PC-3 (cell line): ENCODE data around the gene NHSL1. TPM values are rescaled to one million over a fixed set of nuclear protein-coding genes. Genes with fewer than 3 reads are reported as not detected.

Source experiments
- ATAC-seq: fragments of 200-7000 bp; cut with Tn5 transposase; 2 replicates; pipeline ENCODE4 v1.9.1; 2020; ENCODE audit warnings: mild to moderate bottlenecking, moderate library complexity
- BruUV-seq: library from RNA; stranded (reverse); fragments of 400-500 nt; replicated peaks from 2 replicates; lab custom pipeline; 2021; lab: Mats Ljungman, UMichigan
- CTCF ChIA-PET: fragments of 300-600 bp; sonication (Branson Sonifier 250); formaldehyde crosslinking; loops from one replicate; lab custom pipeline; 2022; ENCODE audit warnings: antibody characterized with exemption; lab: Charles Lee
- POLR2A ChIA-PET: fragments of 300-600 bp; sonication (Branson Sonifier 250); formaldehyde crosslinking; loops from one replicate; lab custom pipeline; 2022; ENCODE audit warnings: antibody characterized with exemption; ENCODE audit not compliant: unreplicated experiment; lab: Charles Lee
- DNase-seq: peaks from one replicate; pipeline ENCODE4 v3.0.0-alpha.2; 2015
- H2AFZ ChIP-seq: fragments of 300-600 bp; sonication (generic); 2 replicates; pipeline ENCODE4 v1.6.0; 2016; ENCODE audit warnings: antibody characterized with exemption, low read length
- H3F3A ChIP-seq: fragments of 300-600 bp; sonication (generic); one replicate; pipeline ENCODE4 v1.6.0; 2017; ENCODE audit warnings: antibody characterized with exemption, low read length, control low read depth, mild to moderate bottlenecking; ENCODE audit not compliant: unreplicated experiment
- H3K27ac ChIP-seq: fragments of 300-600 bp; sonication (generic); 2 replicates; pipeline ENCODE4 v1.5.1; 2016; ENCODE audit warnings: mild to moderate bottlenecking, low read length
- H3K27me3 ChIP-seq: fragments of 300-600 bp; sonication (generic); 2 replicates; pipeline ENCODE4 v1.6.1; 2016; ENCODE audit warnings: low read length, mixed read lengths
- H3K36me3 ChIP-seq: fragments of 300-600 bp; sonication (generic); 2 replicates; pipeline ENCODE4 v1.6.1; 2016; ENCODE audit warnings: low read depth, mixed run types, low read length, mixed read lengths
- H3K4me1 ChIP-seq: fragments of 300-600 bp; sonication (generic); 2 replicates; pipeline ENCODE4 v1.5.1; 2016; ENCODE audit warnings: low read length; ENCODE audit not compliant: insufficient read depth
- H3K4me2 ChIP-seq: fragments of 300-600 bp; sonication (generic); 2 replicates; pipeline ENCODE4 v1.6.0; 2016; ENCODE audit warnings: low read length
- H3K4me3 ChIP-seq: fragments of 300-600 bp; sonication (generic); 2 replicates; pipeline ENCODE4 v1.5.1; 2016; ENCODE audit warnings: mild to moderate bottlenecking, low read length, mixed read lengths
- H3K79me2 ChIP-seq: fragments of 300-600 bp; sonication (generic); 2 replicates; pipeline ENCODE4 v1.6.1; 2017; ENCODE audit warnings: low read length, mixed read lengths
- H3K9ac ChIP-seq: fragments of 300-600 bp; sonication (generic); 2 replicates; pipeline ENCODE4 v1.6.0; 2016; ENCODE audit warnings: mild to moderate bottlenecking, low read length
- H3K9me2 ChIP-seq: fragments of 300-600 bp; sonication (generic); replicated peaks from 2 replicates; pipeline ENCODE4 v1.6.1; 2016; ENCODE audit warnings: mixed run types, low read length, mixed read lengths
- H3K9me3 ChIP-seq: fragments of 300-600 bp; sonication (generic); 2 replicates; pipeline ENCODE4 v1.6.1; 2016; ENCODE audit warnings: low read length, mixed read lengths
- H4K20me1 ChIP-seq: fragments of 300-600 bp; sonication (generic); 2 replicates; pipeline ENCODE4 v1.6.1; 2016; ENCODE audit warnings: low read length, mixed read lengths
- CTCF ChIP-seq: fragments of 300-600 bp; sonication (generic); conservative IDR thresholded peaks from 2 replicates; pipeline ENCODE4 v1.5.1; 2017; ENCODE audit warnings: antibody characterized with exemption, low read depth, mild to moderate bottlenecking, low read length
- EZH2 ChIP-seq: fragments of 300-600 bp; sonication (generic); IDR thresholded peaks from one replicate; pipeline ENCODE4 v1.6.1; 2017; ENCODE audit warnings: antibody characterized with exemption, mild to moderate bottlenecking, low read length; ENCODE audit not compliant: unreplicated experiment
- EZH2phosphoT487 ChIP-seq: fragments of 300-600 bp; sonication (generic); IDR thresholded peaks from 2 replicates; pipeline ENCODE4 v1.6.1; 2018; ENCODE audit warnings: mild to moderate bottlenecking, antibody characterized with exemption, low read length, borderline replicate concordance
- intact Hi-C: fragments of 100-400 bp; cut with micrococcal nuclease; formaldehyde crosslinking; loops from 2 replicates; pipeline ENCODE4 v1.9.0; 2023
- total RNA-seq: library from RNA; depleted of rRNA; stranded (reverse); fragments of >200 nt; gene quantifications from 2 replicates; pipeline ENCODE4 v1.2.3, GENCODE V29; 2014

The NHSL1 gene
- total RNA-seq, 1 experiment from 2014 or later: 4.8 TPM

- no peak for DNase-seq
- no peaks in the 10 kb centered on the region for H3F3A ChIP-seq
- no peaks in the 10 kb centered on the region for H3K4me1 ChIP-seq
- H4K20me1 ChIP-seq: no peaks in the 10 kb centered on the region
- ChIA-PET CTCF (no interaction called here), POLR2A (no interaction called here)
- H3K9ac ChIP-seq: no peak overlapping the region
- intact Hi-C loops: no loop called here
- H3K9me3 ChIP-seq: no peaks in the 10 kb centered on the region
- H3K36me3 ChIP-seq: no peaks in the 10 kb centered on the region
- H3K4me3 ChIP-seq: no peak overlapping the region
- H3K27me3 ChIP-seq: no peaks in the 10 kb centered on the region
- H3K4me2 ChIP-seq: no peak overlapping the region
- H3K79me2 ChIP-seq: no peaks in the 10 kb centered on the region
- no peak overlapping the region for H3K27ac ChIP-seq
- H2AFZ ChIP-seq: no peak overlapping the region
- no peak for ATAC-seq
- no peaks in the 10 kb centered on the region for H3K9me2 ChIP-seq
- BruUV-seq: no TSS peak
- TF ChIP-seq CTCF (no peak), EZH2phosphoT487 (no peak), EZH2 (no peak)
Observed at GRCh38 chr6:138493413-138493812, 5.9 kb downstream of the NHSL1 start.

GRCh38 chr6:138492871-138493270, 6.4 kb downstream of the NHSL1 start:
- Histone ChIP-seq H3K27ac (no peak overlapping the region), H3K4me3 (no peak overlapping the region), H3K4me2 (no peak overlapping the region), H3K4me1 (no peaks in the 10 kb centered on the region), H3K79me2 (no peaks in the 10 kb centered on the region), H3K9me3 (no peaks in the 10 kb centered on the region), H2AFZ (no peak overlapping the region), H3K9me2 (no peaks in the 10 kb centered on the region), H3K27me3 (no peaks in the 10 kb centered on the region), H3K9ac (no peak overlapping the region), H3F3A (no peaks in the 10 kb centered on the region), H4K20me1 (no peaks in the 10 kb centered on the region), H3K36me3 (no peaks in the 10 kb centered on the region)
- intact Hi-C loops: no loop called here
- ChIA-PET CTCF (no interaction called here), POLR2A (no interaction called here)
- ATAC-seq: no peak
- DNase-seq: no peak
- no TSS peak for BruUV-seq
- TF ChIP-seq EZH2phosphoT487 (no peak), CTCF (no peak), EZH2 (no peak)

GRCh38 chr6:138492113-138492512, 7.2 kb downstream of the NHSL1 start:
- Histone ChIP-seq H3K4me2 (no peak overlapping the region), H3K27ac (no peak overlapping the region), H3K27me3 (no peaks in the 10 kb centered on the region), H3K36me3 (no peaks in the 10 kb centered on the region), H3K9ac (no peak overlapping the region), H3K9me2 (no peaks in the 10 kb centered on the region), H2AFZ (no peak overlapping the region), H4K20me1 (no peaks in the 10 kb centered on the region), H3K79me2 (no peaks in the 10 kb centered on the region), H3K9me3 (no peaks in the 10 kb centered on the region), H3K4me3 (no peak overlapping the region), H3F3A (no peaks in the 10 kb centered on the region), H3K4me1 (no peaks in the 10 kb centered on the region)
- no TSS peak for BruUV-seq
- CTCF ChIA-PET: no interaction called here
- intact Hi-C loops: no loop called here
- POLR2A ChIA-PET: no interaction called here
- ATAC-seq: no peak
- TF ChIP-seq EZH2 (no peak), CTCF (no peak), EZH2phosphoT487 (no peak)
- DNase-seq: no peak
